Measurements from ENCODE around the gene BCORL1. TPM values are rescaled to one million over a fixed set of nuclear protein-coding genes. Genes with fewer than 3 reads are reported as not detected.

Gene BCORL1
- polyA plus RNA-seq, 1 of the 3 experiments (the other 2 are of a cell fraction): 4.2 TPM

- peaks cover 12% of the 10 kb centered on the region; the same call in 1 of the 2 replicates for H3K79me2 ChIP-seq (ENCODE audit: insufficient read depth)
- H3K4me3 ChIP-seq (ENCODE audit: low read depth in 2 of 2, low read length in 1 of 2): no peak overlapping the region
- H2AFZ ChIP-seq (ENCODE audit: low read depth): no peak overlapping the region
- 60% methylated on average over 6 of the region's 6 CpGs for WGBS (ENCODE audit: low lambda C conversion rate)
- TF ChIP-seq RAD21 (IDR thresholded peaks at IDR 0.05; ENCODE audit: low read length) (no peak), TCF12 (IDR thresholded peaks at IDR 0.05) (no peak), NFIC (IDR thresholded peaks at IDR 0.05; ENCODE audit: borderline replicate concordance) (no peak), SIN3A (IDR thresholded peaks at IDR 0.05; ENCODE audit: borderline replicate concordance, low read depth, low read length) (no peak), USF1 (IDR thresholded peaks at IDR 0.05; ENCODE audit: borderline replicate concordance, low read depth) (no peak), REST (IDR thresholded peaks at IDR 0.05; ENCODE audit: low read depth, low read length) (no peak), RFX5 (IDR thresholded peaks at IDR 0.05; ENCODE audit: low read length) (no peak)
- no peaks in the 10 kb centered on the region for H3K36me3 ChIP-seq (replicated peaks in 1 of 2; ENCODE audit: control insufficient read depth in 1 of 2, insufficient read depth in 2 of 2, low read length in 1 of 2)
- H3F3A ChIP-seq (replicated peaks; ENCODE audit: insufficient read depth): no peaks in the 10 kb centered on the region
- H3K4me2 ChIP-seq: no peak overlapping the region
- H3K9ac ChIP-seq: no peak overlapping the region
- CTCF ChIA-PET: interaction anchor here (2.4 kb wide), 1 partner anchor 16 kb away, joined by 14 read pairs; no protein-coding TSS in a partner anchor
- no peak overlapping the region for H3K27ac ChIP-seq (ENCODE audit: low read depth in 2 of 2, low read length in 1 of 2)
- peaks cover 6% of the 10 kb centered on the region; the same call in 1 of the 2 replicates for H4K20me1 ChIP-seq (ENCODE audit: insufficient read depth)
- POLR2A ChIA-PET: no interaction called here
- no peaks in the 10 kb centered on the region for H3K9me2 ChIP-seq
- H3K9me3 ChIP-seq: no peaks in the 10 kb centered on the region
- no peak for DNase-seq
- H3K4me1 ChIP-seq (ENCODE audit: control insufficient read depth in 1 of 2, insufficient read depth in 2 of 2, low read depth in 1 of 2, low read length in 1 of 2): peaks cover 0 to 13% of the 10 kb centered on the region in 2 experiments; a peak in 1 of 4 replicates
- no peaks in the 10 kb centered on the region; the same call in 1 of the 2 replicates for H3K27me3 ChIP-seq (ENCODE audit: insufficient read depth)
These were observed 113.0 kb downstream of the BCORL1 start for GRCh38 chrX:130095249-130096030.

- H3K9me3 ChIP-seq: no peaks in the 10 kb centered on the region
- WGBS (ENCODE audit: low lambda C conversion rate): 26% methylated on average over 11 of the region's 14 CpGs
- H3K9me2 ChIP-seq: no peaks in the 10 kb centered on the region
- peak overlapping the region in 1 of 2 experiments; percentile 73; a peak in 2 of 4 replicates for H3K27ac ChIP-seq (ENCODE audit: low read depth in 2 of 2, low read length in 1 of 2)
- H3K4me1 ChIP-seq (ENCODE audit: control insufficient read depth in 1 of 2, insufficient read depth in 2 of 2, low read depth in 1 of 2, low read length in 1 of 2): peaks cover 0 to 13% of the 10 kb centered on the region in 2 experiments; a peak in 1 of 4 replicates
- ChIA-PET POLR2A (interaction anchor here (0.7 to 1.2 kb wide), 5 partner anchors 37 to 171 kb away, joined by 3 to 4 read pairs (median 3); partner anchors contain the start of genes RAB33A and ZNF280C), CTCF (interaction anchor here (0.6 to 3.1 kb wide), 10 partner anchors 9 to 140 kb away, joined by 3 to 19 read pairs (median 3); no protein-coding TSS in a partner anchor)
- H3K36me3 ChIP-seq (replicated peaks in 1 of 2; ENCODE audit: control insufficient read depth in 1 of 2, insufficient read depth in 2 of 2, low read length in 1 of 2): no peaks in the 10 kb centered on the region
- peaks cover 31% of the 10 kb centered on the region for H3K79me2 ChIP-seq (ENCODE audit: insufficient read depth)
- H3F3A ChIP-seq (replicated peaks; ENCODE audit: insufficient read depth): no peaks in the 10 kb centered on the region
- no peak overlapping the region for H2AFZ ChIP-seq (ENCODE audit: low read depth)
- no peak overlapping the region for H3K4me3 ChIP-seq (ENCODE audit: low read depth in 2 of 2, low read length in 1 of 2)
- H3K27me3 ChIP-seq (ENCODE audit: insufficient read depth): no peaks in the 10 kb centered on the region; the same call in 1 of the 2 replicates
- peaks cover 6% of the 10 kb centered on the region; the same call in 1 of the 2 replicates for H4K20me1 ChIP-seq (ENCODE audit: insufficient read depth)
- H3K9ac ChIP-seq: no peak overlapping the region
- peak; percentile 88 for DNase-seq
- no peak overlapping the region for H3K4me2 ChIP-seq
- TF ChIP-seq EP300 (IDR thresholded peaks at IDR 0.05; ENCODE audit: borderline replicate concordance in 1 of 2, low read depth in 1 of 2, low read length in 1 of 2): peak in 1 of 2 experiments; percentile 56; a peak in 1 of 4 replicates
- TF ChIP-seq RFX5 (IDR thresholded peaks at IDR 0.05; ENCODE audit: low read length): no peak
- no peak for TF ChIP-seq PBX3 (IDR thresholded peaks at IDR 0.05)
- no peak for TF ChIP-seq USF2 (IDR thresholded peaks at IDR 0.05; ENCODE audit: borderline replicate concordance, low read depth, low read length)
- no peak for TF ChIP-seq MXI1 (IDR thresholded peaks at IDR 0.05; ENCODE audit: low read depth, low read length)
- TF ChIP-seq FOXM1 (IDR thresholded peaks at IDR 0.05; ENCODE audit: low read depth): no peak
- TF ChIP-seq REST (IDR thresholded peaks at IDR 0.05; ENCODE audit: low read depth, low read length): no peak
- TF ChIP-seq YY1 (IDR thresholded peaks at IDR 0.05; ENCODE audit: low read depth): no peak
These were observed 115.2 kb downstream of the BCORL1 start for GRCh38 chrX:130097507-130098209.

All from SK-N-SH (cell line).